T-cell (primary cell): ENCODE results near the gene RGPD8. TPM values are rescaled to one million over a fixed set of nuclear protein-coding genes. Genes with fewer than 3 reads are reported as not detected.
"Not testable (repeated sequence)": the region's sequence is repeated elsewhere in the genome, so short reads cannot be mapped to it uniquely, and the experiment has no call there.

Source experiments
- ATAC-seq, 4 experiments: fragments of 200-7000 bp in 3 of 4; fragments of 150-1000 bp in 1 of 4; cut with Tn5 transposase; replicated peaks in 1 of 4; 1 replicate in 3 of 4; 2 replicates in 1 of 4; pipeline ENCODE4 v1.10.0; 2021; ENCODE audit warnings: moderate library complexity in 3 of 4, mild to moderate bottlenecking in 2 of 4, moderate number of reproducible peaks in 1 of 4
- CTCF ChIA-PET, 2 donors: fragments of 300-600 bp; sonication (Branson Sonifier 250); formaldehyde crosslinking; loops; one replicate each; lab custom pipeline; 2022; ENCODE audit warnings: antibody characterized with exemption in 2 of 2; lab: Charles Lee
- POLR2A ChIA-PET, 2 donors: fragments of 300-600 bp; sonication (Branson Sonifier 250); formaldehyde crosslinking; loops; one replicate each; lab custom pipeline; 2022; ENCODE audit warnings: antibody characterized with exemption in 2 of 2; lab: Charles Lee
- DNase-seq, 35 experiments: peaks; one replicate each; pipeline versions ENCODE4 v3.0.0 to v3.0.0-alpha.2; 2013 to 2023
- H3K27ac ChIP-seq: one replicate; pipeline ENCODE4 v1.5.1; 2013; ENCODE audit warnings: low read length
- H3K27me3 ChIP-seq, 2 experiments: replicated peaks in 1 of 2; 1 replicate in 1 of 2; 2 replicates in 1 of 2; pipeline versions ENCODE4 v1.6.1 to v1.7.0; 2013; ENCODE audit warnings: low read length in 1 of 2, mixed read lengths in 1 of 2; ENCODE audit not compliant: control insufficient read depth in 2 of 2, insufficient read depth in 2 of 2; ENCODE audit errors: extremely low read depth in 1 of 2
- H3K36me3 ChIP-seq, 2 donors: 1 replicate in 1 of 2; 2 replicates in 1 of 2; pipeline versions ENCODE4 v1.6.1 to v1.7.0; 2013; ENCODE audit warnings: low read length in 1 of 2; ENCODE audit not compliant: control insufficient read depth in 2 of 2, insufficient read depth in 1 of 2; ENCODE audit errors: extremely low read depth in 1 of 2
- H3K4me1 ChIP-seq, 2 experiments: 1 replicate in 1 of 2; 2 replicates in 1 of 2; pipeline versions ENCODE4 v1.6.1 to v1.7.0; 2013; ENCODE audit warnings: low read length in 2 of 2, mixed read lengths in 1 of 2; ENCODE audit not compliant: insufficient read depth in 2 of 2, control insufficient read depth in 1 of 2; ENCODE audit errors: extremely low read depth in 1 of 2
- H3K4me3 ChIP-seq, 2 donors: 1 replicate in 1 of 2; 2 replicates in 1 of 2; pipeline versions ENCODE4 v1.5.1 to v1.7.0; 2013; ENCODE audit warnings: mild to moderate bottlenecking in 2 of 2, low read length in 1 of 2, moderate library complexity in 1 of 2; ENCODE audit not compliant: control insufficient read depth in 1 of 2; ENCODE audit errors: extremely low read depth in 1 of 2
- H3K9me3 ChIP-seq: 2 replicates; pipeline ENCODE4 v1.7.0; 2013
- H3K27ac Mint-ChIP-seq, 2 donors: one replicate each; pipeline ENCODE4 v1.8.0; 2020 to 2021; ENCODE audit warnings: mild to moderate bottlenecking in 2 of 2, mixed read lengths in 2 of 2
- H3K27me3 Mint-ChIP-seq, 2 donors: one replicate each; pipeline ENCODE4 v1.8.0; 2021 to 2022; ENCODE audit warnings: mixed read lengths in 2 of 2
- H3K36me3 Mint-ChIP-seq: one replicate; pipeline ENCODE4 v1.8.0; 2021; ENCODE audit warnings: mixed read lengths
- H3K4me1 Mint-ChIP-seq, 3 donors: one replicate each; pipeline ENCODE4 v1.8.0; 2020 to 2022; ENCODE audit warnings: mixed read lengths in 3 of 3, mild to moderate bottlenecking in 1 of 3
- H3K4me3 Mint-ChIP-seq, 3 donors: one replicate each; pipeline ENCODE4 v1.8.0; 2020 to 2022; ENCODE audit warnings: mild to moderate bottlenecking in 3 of 3, mixed read lengths in 3 of 3, moderate library complexity in 3 of 3
- H3K9me3 Mint-ChIP-seq, 3 donors: one replicate each; pipeline ENCODE4 v1.8.0; 2020 to 2022; ENCODE audit warnings: mixed read lengths in 3 of 3
- WGBS: methylation state at CpG from one replicate; pipeline ENCODE4 v1.1.5; 2013; ENCODE audit warnings: missing lambda C conversion rate; ENCODE audit not compliant: insufficient coverage; 5-methylcytosine and 5-hydroxymethylcytosine counted together
- total RNA-seq, 35 experiments: library from RNA in 6 of 35; stranded (reverse) in 6 of 35; fragments of 120-200 nt in 1 of 35; gene quantifications; one replicate each; pipeline versions ENCODE4 v1.2.1 to v1.2.4 and lab custom pipeline; 2013 to 2026

RGPD8 gene
- total RNA-seq, 5 donors from 2014 or later (not counting 1 experiment from before 2014, with no cell fraction given), result 10.8 to 61.4 (median 20.7) TPM

DNA sequence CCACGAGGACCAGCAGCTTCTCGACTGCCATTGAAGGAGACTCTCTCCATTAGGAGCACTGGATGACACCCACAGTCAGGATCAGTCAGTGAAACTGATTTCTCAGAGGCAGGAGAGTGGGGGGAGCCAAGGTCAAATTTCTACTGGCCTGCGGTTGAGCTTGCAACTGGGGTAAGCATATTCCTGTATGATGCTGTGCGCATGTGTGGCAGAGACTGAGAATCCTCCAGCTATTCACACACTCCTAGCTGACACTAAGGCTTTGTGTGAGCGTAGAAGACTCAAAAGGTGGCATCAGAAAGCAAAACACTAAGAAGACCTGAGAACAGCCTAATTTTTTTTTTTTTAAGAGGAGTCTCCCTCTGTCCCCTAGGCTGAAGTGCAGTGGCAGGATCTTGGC is 28.7 kb upstream of the RGPD8 start:
- Histone ChIP-seq H3K36me3 (no peaks in the 10 kb centered on the region), H3K27me3 (peaks cover 0 to 10% of the 10 kb centered on the region in 2 experiments), H3K4me1 (no peaks in the 10 kb centered on the region), H3K27ac (no peak overlapping the region), H3K4me3 (no peak overlapping the region), H3K9me3 (no peaks in the 10 kb centered on the region)
- H3K4me3 Mint-ChIP-seq, result no peak overlapping the region
- ChIA-PET POLR2A (interaction anchor here in 1 of 2 donors (0.5 kb wide), 1 partner anchor 1588 kb away, joined by 3 read pairs; no protein-coding TSS in a partner anchor), CTCF (no interaction called here)
- peaks cover 4% of the 10 kb centered on the region for H3K36me3 Mint-ChIP-seq
- H3K9me3 Mint-ChIP-seq, result no peaks in the 10 kb centered on the region
- no peak overlapping the region for H3K27ac Mint-ChIP-seq
- H3K27me3 Mint-ChIP-seq, result peaks cover 4 to 18% of the 10 kb centered on the region in 2 donors
- WGBS, result 92% methylated on average over 2 of the region's 5 CpGs
- ATAC-seq, result no peak
- H3K4me1 Mint-ChIP-seq, result no peaks in the 10 kb centered on the region
- no peak for DNase-seq

DNA sequence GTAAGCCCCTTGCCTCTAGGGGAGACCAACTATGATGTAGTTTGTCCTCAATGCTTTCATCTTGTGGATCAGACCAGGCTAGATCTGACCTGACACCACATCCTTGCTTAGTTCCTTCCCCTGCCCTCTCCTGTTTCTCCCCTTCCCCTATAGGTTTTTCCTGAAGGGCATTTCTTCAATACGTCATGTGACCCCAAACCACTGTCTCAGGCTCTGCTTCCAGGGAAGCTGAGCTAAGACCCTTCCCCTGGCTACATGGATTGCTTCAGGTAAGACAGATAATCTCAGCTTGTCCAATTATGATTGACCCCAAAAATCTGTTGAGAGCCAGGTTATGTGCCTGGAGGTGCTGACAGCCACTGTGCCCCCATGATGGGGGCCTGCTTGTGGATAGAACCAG is 25.9 kb upstream of the RGPD8 start:
- DNase-seq (no peak), ATAC-seq (no peak)
- Mint-ChIP-seq H3K9me3 (no peaks in the 10 kb centered on the region), H3K27me3 (peaks cover 4 to 23% of the 10 kb centered on the region in 2 donors), H3K27ac (no peak overlapping the region), H3K4me1 (no peaks in the 10 kb centered on the region), H3K36me3 (peaks cover 4% of the 10 kb centered on the region), H3K4me3 (no peak overlapping the region)
- Histone ChIP-seq H3K9me3 (no peaks in the 10 kb centered on the region), H3K4me1 (no peaks in the 10 kb centered on the region), H3K4me3 (no peak overlapping the region), H3K27me3 (peaks cover 0 to 10% of the 10 kb centered on the region in 2 experiments), H3K27ac (no peak overlapping the region), H3K36me3 (no peaks in the 10 kb centered on the region)
- POLR2A ChIA-PET, result no interaction called here
- CTCF ChIA-PET, result no interaction called here
- 90% methylated on average over 1 of the region's 1 CpG for WGBS

DNA sequence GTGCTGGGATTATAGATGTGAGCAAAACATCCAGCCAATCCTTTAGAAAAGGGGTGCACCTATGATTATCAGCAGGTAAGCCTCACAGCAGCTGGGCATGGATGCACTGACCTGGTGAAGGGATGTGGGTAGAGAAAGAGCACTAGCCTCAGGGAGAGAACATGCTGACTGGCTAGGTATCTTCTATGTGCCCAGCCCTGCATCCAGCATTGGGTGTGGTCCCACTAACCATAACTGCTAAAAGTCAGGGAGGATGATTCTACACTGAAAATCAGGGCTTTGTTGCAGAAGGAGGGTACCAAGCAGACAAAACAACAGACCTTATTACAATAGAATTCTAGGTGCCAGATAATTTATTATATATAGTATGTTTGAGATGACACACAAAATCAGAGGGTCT is 21.1 kb upstream of the RGPD8 start:
- Histone ChIP-seq H3K9me3 (no peaks in the 10 kb centered on the region), H3K27ac (no peak overlapping the region), H3K27me3 (peaks cover 0 to 4% of the 10 kb centered on the region in 2 experiments), H3K36me3 (no peaks in the 10 kb centered on the region), H3K4me3 (no peak overlapping the region), H3K4me1 (no peaks in the 10 kb centered on the region)
- Mint-ChIP-seq H3K27ac (no peak overlapping the region), H3K9me3 (peaks cover 0 to 6% (median 5%) of the 10 kb centered on the region in 3 donors), H3K36me3 (no peaks in the 10 kb centered on the region), H3K4me3 (no peak overlapping the region), H3K27me3 (peaks cover 0 to 5% of the 10 kb centered on the region in 2 donors), H3K4me1 (no peaks in the 10 kb centered on the region)
- ChIA-PET CTCF (no interaction called here), POLR2A (no interaction called here)
- DNase-seq (no peak), ATAC-seq (no peak)

DNA sequence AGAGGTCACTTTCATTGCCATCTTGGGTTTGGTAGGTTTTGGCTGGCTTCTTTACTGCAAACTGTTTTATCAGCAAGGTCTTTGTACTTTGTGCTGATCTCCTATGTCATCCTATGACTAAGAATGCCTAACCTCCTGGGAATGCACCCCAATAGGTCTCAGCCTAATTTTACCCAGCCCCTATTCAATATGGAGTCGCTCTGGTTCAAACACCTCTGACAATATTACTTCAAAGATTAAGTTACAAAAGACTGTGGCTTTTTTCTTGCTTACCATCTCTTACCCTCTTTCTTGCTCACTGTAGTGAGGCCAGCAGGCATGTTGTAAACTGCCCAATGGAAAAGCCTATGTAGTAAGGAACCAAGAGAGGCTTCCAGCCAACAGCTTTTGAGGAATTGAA is 17.9 kb upstream of the RGPD8 start:
- Mint-ChIP-seq H3K27ac (no peak overlapping the region), H3K4me1 (no peaks in the 10 kb centered on the region), H3K9me3 (peaks cover 0 to 6% (median 5%) of the 10 kb centered on the region in 3 donors), H3K27me3 (peaks cover 0 to 5% of the 10 kb centered on the region in 2 donors), H3K36me3 (no peaks in the 10 kb centered on the region), H3K4me3 (no peak overlapping the region)
- ChIA-PET POLR2A (no interaction called here), CTCF (no interaction called here)
- peaks cover 0 to 2% of the 10 kb centered on the region in 2 experiments for H3K27me3 ChIP-seq
- no peak overlapping the region for H3K27ac ChIP-seq
- no peak overlapping the region for H3K4me3 ChIP-seq
- no peaks in the 10 kb centered on the region for H3K36me3 ChIP-seq
- H3K9me3 ChIP-seq, result no peaks in the 10 kb centered on the region
- DNase-seq, result no peak
- no CpG with 5 or more reads among the region's 1 CpG for WGBS
- no peaks in the 10 kb centered on the region for H3K4me1 ChIP-seq
- ATAC-seq, result no peak

DNA sequence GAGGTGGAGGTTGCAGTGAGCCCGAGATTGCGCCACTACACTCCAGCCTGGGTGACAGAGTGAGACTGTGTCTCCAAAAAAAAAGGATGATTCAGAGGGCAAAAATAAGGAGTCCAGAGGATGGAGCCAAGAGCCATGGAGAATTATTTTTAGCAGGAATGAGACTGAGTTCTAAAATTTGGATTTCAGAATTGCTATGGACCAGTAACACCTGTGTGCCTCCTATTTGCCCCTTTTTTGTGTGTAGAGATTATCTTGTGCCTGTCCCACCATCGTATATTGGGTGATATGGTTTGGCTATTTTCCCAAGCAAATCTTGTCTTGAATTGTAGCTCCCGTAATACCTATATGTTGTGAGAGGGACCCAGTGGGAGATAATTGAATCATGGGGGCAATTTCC is 16.4 kb upstream of the RGPD8 start:
- POLR2A ChIA-PET, result no interaction called here
- WGBS, result 92% methylated on average over 2 of the region's 4 CpGs
- H3K27me3 Mint-ChIP-seq, result no peaks in the 10 kb centered on the region

DNA sequence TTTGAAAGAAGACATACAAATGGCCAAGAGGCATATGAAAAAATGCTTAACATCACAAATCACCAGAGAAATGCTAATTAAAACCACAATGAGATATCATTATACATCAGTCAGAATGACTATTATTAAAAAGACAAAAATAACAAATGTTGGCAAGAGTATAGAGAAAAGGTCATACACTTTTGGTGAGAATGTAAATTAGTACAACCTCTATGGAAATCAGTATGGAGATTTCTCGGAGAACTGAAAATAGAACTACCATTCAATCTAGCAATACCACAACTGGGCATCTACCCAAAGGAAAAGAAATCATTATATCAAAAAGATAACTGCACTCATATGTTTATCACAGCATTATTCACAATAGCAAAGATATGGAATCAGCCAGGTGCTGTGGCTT is 10.8 kb upstream of the RGPD8 start:
- no CpG with 5 or more reads among the region's 1 CpG for WGBS
- H3K36me3 ChIP-seq, H3K4me3 ChIP-seq, H3K27me3 Mint-ChIP-seq, H3K9me3 ChIP-seq, H3K27me3 ChIP-seq, H3K4me1 Mint-ChIP-seq, H3K27ac Mint-ChIP-seq, H3K9me3 Mint-ChIP-seq, H3K36me3 Mint-ChIP-seq, H3K4me3 Mint-ChIP-seq, ATAC-seq, POLR2A ChIA-PET, H3K4me1 ChIP-seq, CTCF ChIA-PET, H3K27ac ChIP-seq, DNase-seq: not testable (repeated sequence)

More for the DNA sequence above, 16.4 kb upstream of the RGPD8 start:
- ATAC-seq, result no peak
- Histone ChIP-seq H3K36me3 (no peaks in the 10 kb centered on the region), H3K4me1 (no peaks in the 10 kb centered on the region), H3K9me3 (no peaks in the 10 kb centered on the region), H3K27me3 (peaks cover 0 to 2% of the 10 kb centered on the region in 2 experiments), H3K4me3 (no peak overlapping the region), H3K27ac (no peak overlapping the region)
- H3K4me1 Mint-ChIP-seq, result no peaks in the 10 kb centered on the region
- no peaks in the 10 kb centered on the region for H3K36me3 Mint-ChIP-seq
- H3K4me3 Mint-ChIP-seq, result no peak overlapping the region
- H3K27ac Mint-ChIP-seq, result no peak overlapping the region
- H3K9me3 Mint-ChIP-seq, result peaks cover 0 to 6% (median 5%) of the 10 kb centered on the region in 3 donors
- CTCF ChIA-PET, result no interaction called here
- no peak for DNase-seq
